GM23248 (cell line): ENCODE results near the gene FDX2. TPM values are rescaled to one million over a fixed set of nuclear protein-coding genes. Genes with fewer than 3 reads are reported as not detected.
A peak's percentile ranks its signal among the peaks of the same experiment; 100 is the strongest.

ENCODE experiments used
- DNase-seq: peaks from one replicate; pipeline ENCODE4 v3.0.0-alpha.2; 2015
- H2AFZ ChIP-seq: fragments of 200-600 bp; sonication (generic); 2 replicates; pipeline ENCODE4 v1.6.1; 2016; ENCODE audit warnings: antibody characterized with exemption
- H3F3A ChIP-seq: fragments of 200-600 bp; sonication (generic); 2 replicates; pipeline ENCODE4 v1.6.1; 2016; ENCODE audit warnings: mild to moderate bottlenecking, antibody characterized with exemption, mixed run types; ENCODE audit not compliant: insufficient read depth
- H3K27ac ChIP-seq: fragments of 200-600 bp; sonication (generic); 2 replicates; pipeline ENCODE4 v1.5.1; 2016; ENCODE audit warnings: mild to moderate bottlenecking
- H3K27me3 ChIP-seq: fragments of 200-600 bp; sonication (generic); replicated peaks from 2 replicates; pipeline ENCODE4 v1.6.1; 2016; ENCODE audit warnings: mild to moderate bottlenecking; ENCODE audit not compliant: insufficient read depth
- H3K36me3 ChIP-seq: fragments of 200-600 bp; sonication (generic); 2 replicates; pipeline ENCODE4 v1.6.1; 2016; ENCODE audit warnings: low read depth, mild to moderate bottlenecking
- H3K4me1 ChIP-seq: fragments of 200-600 bp; sonication (generic); 2 replicates; pipeline ENCODE4 v1.6.1; 2016; ENCODE audit warnings: mild to moderate bottlenecking; ENCODE audit not compliant: insufficient read depth
- H3K4me2 ChIP-seq: fragments of 200-600 bp; sonication (generic); one replicate; pipeline ENCODE4 v1.6.1; 2016; ENCODE audit warnings: mild to moderate bottlenecking; ENCODE audit not compliant: unreplicated experiment
- H3K4me3 ChIP-seq: fragments of 200-600 bp; sonication (generic); 2 replicates; pipeline ENCODE4 v1.5.1; 2016; ENCODE audit warnings: mild to moderate bottlenecking
- H3K79me2 ChIP-seq: fragments of 200-600 bp; sonication (generic); 2 replicates; pipeline ENCODE4 v1.6.1; 2016; ENCODE audit warnings: mild to moderate bottlenecking; ENCODE audit not compliant: insufficient read depth
- H3K9ac ChIP-seq: fragments of 200-600 bp; sonication (generic); 2 replicates; pipeline ENCODE4 v1.6.1; 2016; ENCODE audit warnings: mild to moderate bottlenecking
- H3K9me2 ChIP-seq: fragments of 200-600 bp; sonication (generic); 2 replicates; pipeline ENCODE4 v1.6.1; 2016; ENCODE audit warnings: mixed run types, mild to moderate bottlenecking, moderate library complexity; ENCODE audit not compliant: insufficient read depth
- H3K9me3 ChIP-seq: fragments of 200-600 bp; sonication (generic); one replicate; pipeline ENCODE4 v1.6.1; 2017; ENCODE audit warnings: low read depth
- H4K20me1 ChIP-seq: fragments of 200-600 bp; sonication (generic); 2 replicates; pipeline ENCODE4 v1.6.0; 2016; ENCODE audit not compliant: insufficient read depth
- EZH2 ChIP-seq: fragments of 200-600 bp; sonication (generic); IDR thresholded peaks from 2 replicates; pipeline ENCODE4 v1.6.1; 2018; ENCODE audit warnings: antibody characterized with exemption, mild to moderate bottlenecking; ENCODE audit not compliant: insufficient read depth, poor library complexity, severe bottlenecking
- EZH2phosphoT487 ChIP-seq: fragments of 200-600 bp; sonication (generic); IDR thresholded peaks from 2 replicates; pipeline ENCODE4 v1.6.1; 2018; ENCODE audit warnings: antibody characterized with exemption, moderate library complexity, mild to moderate bottlenecking, low read depth; ENCODE audit not compliant: insufficient read depth
- WGBS, 2 experiments: methylation state at CpG; one replicate each; pipeline ENCODE4 v1.1.6; 2015 to 2017; ENCODE audit warnings: low lambda C conversion rate in 2 of 2, low coverage in 1 of 2; ENCODE audit errors: missing lambda C conversion rate in 2 of 2; 5-methylcytosine and 5-hydroxymethylcytosine counted together
- in situ Hi-C: fragments of 300-500 bp; cut with MboI; formaldehyde crosslinking; loops from 2 replicates; pipeline ENCODE4 v1.15.0; 2020
- polyA plus RNA-seq: library from polyadenylated mRNA; unstranded; fragments of >200 nt; fragmentation: Nextera tagmentation; extraction: Ambion mirVana; gene quantifications from 2 replicates; pipeline ENCODE4 v1.2.1, GENCODE V29; 2016
- total RNA-seq: library from RNA; depleted of rRNA; stranded (reverse); fragments of >200 nt; shearing (Covaris generic); gene quantifications from 2 replicates; pipeline ENCODE4 v1.2.3, GENCODE V29; 2014

Gene FDX2
- total and polyA plus RNA-seq, 2 experiments from 2014 or later: 46.6 to 48.9 TPM

DNA sequence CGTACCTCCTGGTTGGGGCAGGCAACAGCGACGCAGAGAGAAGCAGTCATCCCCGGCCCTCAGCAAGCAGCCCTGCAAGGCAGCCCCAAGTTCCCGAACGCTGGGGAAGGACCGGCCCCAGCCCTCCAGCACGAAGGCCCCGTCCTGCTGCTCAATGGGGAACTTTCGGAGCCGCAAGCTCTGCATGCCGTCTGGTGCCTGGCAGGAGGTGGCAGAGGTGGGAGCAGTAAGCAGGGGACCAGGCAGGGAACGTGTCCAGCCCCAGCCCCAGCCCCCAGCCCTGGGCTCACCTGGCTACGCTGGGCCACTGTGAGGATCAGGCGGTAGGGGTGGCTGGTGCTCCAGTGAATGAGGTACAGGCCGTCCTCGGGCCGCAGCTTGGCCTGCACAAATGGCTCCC lies 46.4 kb upstream of the FDX2 start:
- no peaks in the 10 kb centered on the region for H4K20me1 ChIP-seq
- no peaks in the 10 kb centered on the region for H3K4me1 ChIP-seq
- H3K27me3 ChIP-seq: no peaks in the 10 kb centered on the region
- H3K36me3 ChIP-seq: peaks cover 6% of the 10 kb centered on the region; the same call in 1 of the 2 replicates
- no peak overlapping the region for H3K27ac ChIP-seq
- H3K9me2 ChIP-seq: no peaks in the 10 kb centered on the region
- H2AFZ ChIP-seq: no peak overlapping the region
- DNase-seq: no peak
- no peaks in the 10 kb centered on the region for H3F3A ChIP-seq
- no peak overlapping the region for H3K4me2 ChIP-seq
- no peaks in the 10 kb centered on the region for H3K9me3 ChIP-seq
- WGBS, 2 experiments: 91 to 93% methylated on average over 17 to 18 of the region's 18 CpGs
- TF ChIP-seq EZH2phosphoT487 (no peak), EZH2 (no peak)
- H3K4me3 ChIP-seq: no peak overlapping the region
- in situ Hi-C loops: no loop called here
- H3K9ac ChIP-seq: no peak overlapping the region
- no peaks in the 10 kb centered on the region for H3K79me2 ChIP-seq

DNA sequence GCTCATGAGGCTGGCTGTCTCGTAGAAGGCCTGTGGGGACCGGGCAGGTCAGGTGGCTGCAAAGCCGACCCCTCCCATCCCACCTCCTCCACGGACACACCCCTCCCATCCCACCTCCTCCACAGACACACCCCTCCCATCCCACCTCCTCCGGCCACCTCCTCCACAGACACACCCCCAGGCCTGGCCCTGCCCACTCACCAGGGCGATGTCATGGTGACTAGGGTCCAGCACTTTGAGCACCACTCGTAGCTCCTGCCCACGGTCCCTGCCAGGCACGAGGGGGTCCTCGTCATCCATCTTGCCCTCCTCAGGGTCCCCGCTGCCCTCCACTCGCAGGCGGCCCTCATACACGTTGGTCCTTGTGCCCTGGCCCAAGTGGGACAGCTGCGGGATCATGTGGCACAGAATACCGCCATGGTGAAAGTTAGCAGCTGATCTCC lies 45.8 kb upstream of the FDX2 start:
- H3F3A ChIP-seq: no peaks in the 10 kb centered on the region
- no peak overlapping the region for H3K9ac ChIP-seq
- no peaks in the 10 kb centered on the region; the same call in 1 of the 2 replicates for H3K36me3 ChIP-seq
- no peak for DNase-seq
- WGBS, 2 experiments: 80 to 92% methylated on average over 12 to 16 of the region's 16 CpGs
- no peak overlapping the region for H2AFZ ChIP-seq
- in situ Hi-C loops: no loop called here
- no peaks in the 10 kb centered on the region for H3K4me1 ChIP-seq
- no peaks in the 10 kb centered on the region for H3K79me2 ChIP-seq
- H3K27me3 ChIP-seq: no peaks in the 10 kb centered on the region
- H3K4me3 ChIP-seq: no peak overlapping the region
- no peak for TF ChIP-seq EZH2phosphoT487
- TF ChIP-seq EZH2: no peak
- no peaks in the 10 kb centered on the region for H4K20me1 ChIP-seq
- no peak overlapping the region for H3K27ac ChIP-seq
- no peaks in the 10 kb centered on the region for H3K9me3 ChIP-seq
- no peaks in the 10 kb centered on the region for H3K9me2 ChIP-seq
- H3K4me2 ChIP-seq: no peak overlapping the region

DNA sequence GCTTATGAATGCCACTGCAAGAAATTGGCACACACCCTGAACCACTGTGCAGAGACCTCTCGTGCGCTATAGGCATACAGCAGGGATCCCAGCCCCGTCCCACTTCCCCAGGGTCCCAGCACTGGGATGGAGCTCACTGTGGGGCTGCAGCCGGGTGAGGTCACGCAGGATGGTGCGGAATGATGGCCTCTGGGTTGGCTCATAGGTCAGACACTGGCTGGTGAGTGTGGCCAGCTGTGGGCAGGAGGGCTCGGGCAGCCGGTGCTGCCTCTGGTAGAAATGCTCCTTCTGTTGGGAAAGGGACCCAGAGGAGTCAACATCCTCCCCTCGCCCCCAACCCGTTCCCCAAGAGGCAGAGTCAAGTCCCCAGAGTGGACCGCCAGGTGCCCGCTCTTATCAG lies 40.6 kb upstream of the FDX2 start:
- H3K4me2 ChIP-seq: no peak overlapping the region
- H3K79me2 ChIP-seq: no peaks in the 10 kb centered on the region
- H3K4me3 ChIP-seq: no peak overlapping the region
- no peaks in the 10 kb centered on the region for H4K20me1 ChIP-seq
- no peak for DNase-seq
- no peak overlapping the region for H2AFZ ChIP-seq
- no peaks in the 10 kb centered on the region for H3F3A ChIP-seq
- no peaks in the 10 kb centered on the region for H3K27me3 ChIP-seq
- no peak overlapping the region for H3K9ac ChIP-seq
- H3K4me1 ChIP-seq: no peaks in the 10 kb centered on the region
- no peaks in the 10 kb centered on the region for H3K9me3 ChIP-seq
- in situ Hi-C loops: no loop called here
- TF ChIP-seq EZH2phosphoT487 (no peak), EZH2 (no peak)
- no peak overlapping the region for H3K27ac ChIP-seq
- WGBS, 2 experiments: 96 to 100% methylated on average over 10 to 12 of the region's 12 CpGs
- peaks cover 10% of the 10 kb centered on the region; the same call in 1 of the 2 replicates for H3K36me3 ChIP-seq
- no peaks in the 10 kb centered on the region for H3K9me2 ChIP-seq

DNA sequence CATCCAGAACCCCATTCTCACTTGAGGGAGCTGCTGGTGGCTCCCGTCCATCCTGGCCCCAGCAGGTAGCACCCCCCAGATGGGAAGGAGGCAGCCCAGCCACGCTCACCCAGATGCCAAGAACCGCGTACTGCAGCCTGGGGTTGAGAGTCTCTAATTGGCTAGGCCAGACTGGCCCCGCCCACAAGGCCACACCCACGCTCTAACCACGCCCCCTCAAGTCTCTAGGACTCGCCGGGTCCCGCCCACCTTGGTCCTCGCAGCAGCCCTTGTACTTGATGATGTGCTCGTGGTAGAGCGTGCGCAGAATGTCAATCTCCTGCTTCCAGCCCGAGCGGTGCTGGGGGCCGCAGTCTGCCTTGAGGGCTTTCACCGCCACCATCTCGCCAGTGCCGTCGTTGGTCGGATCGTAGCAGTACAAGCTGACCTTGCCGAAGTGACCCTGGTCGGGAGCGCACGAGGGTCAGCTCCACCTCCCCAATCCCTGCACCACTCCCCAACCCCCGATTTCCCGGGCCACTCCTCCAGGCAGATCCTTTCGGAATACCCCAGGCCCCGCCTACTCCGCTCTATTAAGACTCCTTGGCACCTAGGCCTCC lies 38.1 kb upstream of the FDX2 start:
- 82% methylated on average over 29 to 32 of the region's 32 CpGs for WGBS, 2 experiments
- peak; percentile 45 for DNase-seq
- no peak overlapping the region for H3K4me2 ChIP-seq

More for the DNA sequence above, 38.1 kb upstream of the FDX2 start:
- Histone ChIP-seq H3K4me3 (no peak overlapping the region), H3K9me3 (no peaks in the 10 kb centered on the region), H2AFZ (no peak overlapping the region), H3F3A (no peaks in the 10 kb centered on the region), H3K27me3 (no peaks in the 10 kb centered on the region), H4K20me1 (no peaks in the 10 kb centered on the region), H3K9ac (no peak overlapping the region), H3K4me1 (no peaks in the 10 kb centered on the region), H3K9me2 (no peaks in the 10 kb centered on the region), H3K79me2 (no peaks in the 10 kb centered on the region), H3K36me3 (peaks cover 10% of the 10 kb centered on the region; the same call in 1 of the 2 replicates), H3K27ac (no peak overlapping the region)
- TF ChIP-seq EZH2phosphoT487: no peak
- no peak for TF ChIP-seq EZH2
- in situ Hi-C loops: no loop called here
